Activated CD8-positive, alpha-beta T cell treated with anti-CD3 and anti-CD28 coated beads for 36 hours (primary cell): ENCODE data around the gene SLC26A4. TPM values are rescaled to one million over a fixed set of nuclear protein-coding genes. Genes with fewer than 3 reads are reported as not detected.
A peak's percentile ranks its signal among the peaks of the same experiment; 100 is the strongest.

Experiments used
- ATAC-seq: fragments of 200-7000 bp; cut with Tn5 transposase; one replicate; pipeline ENCODE4 v1.10.0; 2021; ENCODE audit warnings: mild to moderate bottlenecking, moderate library complexity
- CTCF ChIA-PET: fragments of 350-600 bp; sonication (Branson Sonifier 250); formaldehyde crosslinking; loops from one replicate; lab custom pipeline; 2021; ENCODE audit warnings: antibody characterized with exemption; lab: Charles Lee
- POLR2A ChIA-PET: fragments of 350-600 bp; sonication (Branson Sonifier 250); formaldehyde crosslinking; loops from one replicate; lab custom pipeline; 2021; ENCODE audit warnings: antibody characterized with exemption; lab: Charles Lee
- DNase-seq: peaks from one replicate; pipeline ENCODE4 v3.0.0-alpha.2; 2020
- H3K27ac Mint-ChIP-seq: one replicate; pipeline ENCODE4 v1.8.0; 2021; ENCODE audit warnings: mild to moderate bottlenecking, mixed read lengths
- H3K27me3 Mint-ChIP-seq: one replicate; pipeline ENCODE4 v1.8.0; 2021; ENCODE audit warnings: mixed read lengths
- H3K36me3 Mint-ChIP-seq: one replicate; pipeline ENCODE4 v1.8.0; 2021; ENCODE audit warnings: low read depth, mixed read lengths
- H3K4me1 Mint-ChIP-seq: one replicate; pipeline ENCODE4 v1.8.0; 2021; ENCODE audit warnings: low read depth, mixed read lengths
- H3K4me3 Mint-ChIP-seq: one replicate; pipeline ENCODE4 v1.8.0; 2021; ENCODE audit warnings: mild to moderate bottlenecking, moderate library complexity, mixed read lengths
- H3K9me3 Mint-ChIP-seq: one replicate; pipeline ENCODE4 v1.8.0; 2021; ENCODE audit warnings: mixed read lengths
- intact Hi-C: fragments of 100-400 bp; cut with micrococcal nuclease; formaldehyde crosslinking; loops from one replicate; pipeline ENCODE4 v1.10.0; 2022
- total RNA-seq, 2 experiments: library from RNA; stranded (reverse); gene quantifications; one replicate each; pipeline ENCODE4 v1.2.3, GENCODE V29; 2021
- TF ChIP-seq, protein P1 (sequence below): fragments of 200-600 bp; IDR thresholded peaks from one replicate; pipeline ENCODE4 v1.8.0; 2022; ENCODE audit warnings: antibody characterized with exemption, mild to moderate bottlenecking

SLC26A4 gene
- total RNA-seq, 2 experiments from 2014 or later: 1.0 to 2.0 TPM

DNA sequence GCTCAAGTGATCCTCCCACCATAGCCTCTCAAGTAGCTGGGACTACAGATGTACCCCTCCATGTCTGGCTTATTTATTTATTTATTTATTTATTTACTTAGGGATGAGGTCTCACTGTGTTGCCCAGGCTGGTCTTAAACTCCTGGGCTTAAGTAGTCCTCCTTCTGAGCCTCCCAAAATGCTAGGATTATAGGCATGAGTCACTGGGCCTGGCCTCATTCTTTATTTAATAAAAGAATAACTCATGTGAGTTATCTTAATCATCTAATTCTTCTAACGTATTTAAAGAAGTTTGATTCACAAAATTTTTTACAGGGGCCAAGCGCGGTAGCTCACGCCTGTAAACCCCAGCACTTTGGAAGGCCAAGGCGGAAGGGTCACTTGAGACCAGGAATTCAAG lies 8.0 kb upstream of the SLC26A4 start:
- TF ChIP-seq, protein P1, sequence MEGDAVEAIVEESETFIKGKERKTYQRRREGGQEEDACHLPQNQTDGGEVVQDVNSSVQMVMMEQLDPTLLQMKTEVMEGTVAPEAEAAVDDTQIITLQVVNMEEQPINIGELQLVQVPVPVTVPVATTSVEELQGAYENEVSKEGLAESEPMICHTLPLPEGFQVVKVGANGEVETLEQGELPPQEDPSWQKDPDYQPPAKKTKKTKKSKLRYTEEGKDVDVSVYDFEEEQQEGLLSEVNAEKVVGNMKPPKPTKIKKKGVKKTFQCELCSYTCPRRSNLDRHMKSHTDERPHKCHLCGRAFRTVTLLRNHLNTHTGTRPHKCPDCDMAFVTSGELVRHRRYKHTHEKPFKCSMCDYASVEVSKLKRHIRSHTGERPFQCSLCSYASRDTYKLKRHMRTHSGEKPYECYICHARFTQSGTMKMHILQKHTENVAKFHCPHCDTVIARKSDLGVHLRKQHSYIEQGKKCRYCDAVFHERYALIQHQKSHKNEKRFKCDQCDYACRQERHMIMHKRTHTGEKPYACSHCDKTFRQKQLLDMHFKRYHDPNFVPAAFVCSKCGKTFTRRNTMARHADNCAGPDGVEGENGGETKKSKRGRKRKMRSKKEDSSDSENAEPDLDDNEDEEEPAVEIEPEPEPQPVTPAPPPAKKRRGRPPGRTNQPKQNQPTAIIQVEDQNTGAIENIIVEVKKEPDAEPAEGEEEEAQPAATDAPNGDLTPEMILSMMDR: no peak
- intact Hi-C loops: no loop called here
- H3K4me1 Mint-ChIP-seq: peaks cover 12% of the 10 kb centered on the region
- DNase-seq (no peak), ATAC-seq (no peak)
- peaks cover 3% of the 10 kb centered on the region for H3K9me3 Mint-ChIP-seq
- H3K4me3 Mint-ChIP-seq: no peak overlapping the region
- peaks cover 30% of the 10 kb centered on the region for H3K27me3 Mint-ChIP-seq
- ChIA-PET CTCF (no interaction called here), POLR2A (no interaction called here)
- H3K36me3 Mint-ChIP-seq: peaks cover 2% of the 10 kb centered on the region
- H3K27ac Mint-ChIP-seq: no peak overlapping the region

DNA sequence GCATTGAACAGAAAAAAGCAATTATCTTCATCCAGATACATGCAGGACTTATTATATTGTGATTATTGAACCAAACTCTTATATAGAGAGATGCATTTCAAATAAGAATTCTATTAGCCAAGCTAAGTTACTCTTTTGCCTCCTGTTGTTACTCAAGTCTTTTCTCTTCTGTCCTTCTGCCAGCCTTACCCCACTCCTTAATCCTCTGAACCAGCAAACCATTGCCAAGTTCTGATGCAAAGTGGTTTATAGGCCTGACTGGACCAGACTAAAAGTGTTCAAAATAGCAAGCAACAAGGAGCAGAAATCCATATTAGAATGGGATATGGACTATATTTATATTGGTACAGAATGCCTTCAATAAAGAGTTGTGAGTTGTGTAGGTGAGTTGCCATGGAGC lies 2.2 kb upstream of the SLC26A4 start:
- intact Hi-C loops: loop anchor here (2.0 kb wide), 1 partner anchor 78 kb away; the partner anchor contains the start of gene BCAP29
- Mint-ChIP-seq H3K36me3 (no peaks in the 10 kb centered on the region), H3K9me3 (no peaks in the 10 kb centered on the region), H3K4me1 (peaks cover 42% of the 10 kb centered on the region), H3K27me3 (peaks cover 40% of the 10 kb centered on the region), H3K27ac (no peak overlapping the region), H3K4me3 (no peak overlapping the region)
- TF ChIP-seq, protein P1: no peak
- no peak for DNase-seq
- no peak for ATAC-seq
- POLR2A ChIA-PET: interaction anchor here (1.9 kb wide), 1 partner anchor 85 kb away, joined by 7 read pairs; no protein-coding TSS in a partner anchor
- CTCF ChIA-PET: no interaction called here

DNA sequence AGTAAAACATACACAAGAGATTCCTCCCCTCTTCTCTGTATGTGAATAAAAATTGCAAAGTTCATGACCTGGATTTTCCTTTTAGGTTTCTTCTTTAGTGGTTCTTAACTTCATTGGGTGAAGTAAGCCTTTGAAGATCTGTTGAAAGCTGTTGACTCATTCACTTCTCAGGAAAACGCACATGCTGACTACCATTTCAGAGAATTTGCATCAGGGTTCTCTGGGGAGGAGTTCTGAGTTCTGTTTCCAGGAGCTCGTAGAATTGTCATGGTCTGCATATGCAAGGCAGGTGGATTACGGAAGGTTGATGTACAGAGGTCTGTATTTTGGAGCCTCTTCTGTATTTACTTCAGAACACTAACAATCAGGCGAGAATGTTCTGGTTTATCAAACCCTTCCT lies 962 bp upstream of the SLC26A4 start:
- H3K4me3 Mint-ChIP-seq: peak overlapping the region; percentile 74
- CTCF ChIA-PET: interaction anchor here (0.6 to 1.0 kb wide), 2 partner anchors 14 to 83 kb away, joined by 3 to 4 read pairs; no protein-coding TSS in a partner anchor

DNA sequence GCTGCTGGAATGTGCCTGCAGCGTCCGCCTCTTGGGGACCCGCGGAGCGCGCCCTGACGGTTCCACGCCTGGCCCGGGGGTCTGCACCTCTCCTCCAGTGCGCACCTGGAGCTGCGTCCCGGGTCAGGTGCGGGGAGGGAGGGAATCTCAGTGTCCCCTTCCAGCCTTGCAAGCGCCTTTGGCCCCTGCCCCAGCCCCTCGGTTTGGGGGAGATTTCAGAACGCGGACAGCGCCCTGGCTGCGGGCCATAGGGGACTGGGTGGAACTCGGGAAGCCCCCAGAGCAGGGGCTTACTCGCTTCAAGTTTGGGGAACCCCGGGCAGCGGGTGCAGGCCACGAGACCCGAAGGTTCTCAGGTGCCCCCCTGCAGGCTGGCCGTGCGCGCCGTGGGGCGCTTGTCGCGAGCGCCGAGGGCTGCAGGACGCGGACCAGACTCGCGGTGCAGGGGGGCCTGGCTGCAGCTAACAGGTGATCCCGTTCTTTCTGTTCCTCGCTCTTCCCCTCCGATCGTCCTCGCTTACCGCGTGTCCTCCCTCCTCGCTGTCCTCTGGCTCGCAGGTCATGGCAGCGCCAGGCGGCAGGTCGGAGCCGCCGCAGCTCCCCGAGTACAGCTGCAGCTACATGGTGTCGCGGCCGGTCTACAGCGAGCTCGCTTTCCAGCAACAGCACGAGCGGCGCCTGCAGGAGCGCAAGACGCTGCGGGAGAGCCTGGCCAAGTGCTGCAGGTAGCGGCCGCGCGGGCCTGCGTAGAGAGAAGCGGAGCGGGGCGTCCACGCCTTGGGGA lies 645 bp downstream of the SLC26A4 start:
- Mint-ChIP-seq H3K36me3 (no peaks in the 10 kb centered on the region), H3K4me1 (peaks cover 30% of the 10 kb centered on the region), H3K27me3 (peaks cover 41% of the 10 kb centered on the region), H3K9me3 (no peaks in the 10 kb centered on the region), H3K4me3 (peak overlapping the region; percentile 74), H3K27ac (peak overlapping the region; percentile 52)
- ChIA-PET POLR2A (interaction anchor here (0.6 kb wide), 1 partner anchor 20 kb away, joined by 3 read pairs; no protein-coding TSS in a partner anchor), CTCF (interaction anchor here (0.9 to 1.5 kb wide), 8 partner anchors 19 to 436 kb away, joined by 3 to 4 read pairs (median 3); no protein-coding TSS in a partner anchor)
- DNase-seq (peak; percentile 65), ATAC-seq (peak; percentile 35)
- intact Hi-C loops: no loop called here
- TF ChIP-seq, protein P1: peak; percentile 17

More for the DNA sequence above, 962 bp upstream of the SLC26A4 start:
- TF ChIP-seq, protein P1: no peak
- intact Hi-C loops: loop anchor here (2.0 kb wide), 1 partner anchor 79 kb away; the partner anchor contains the start of gene BCAP29
- peak; percentile 69 for DNase-seq
- POLR2A ChIA-PET: interaction anchor here (0.6 to 1.9 kb wide), 2 partner anchors 21 to 83 kb away, joined by 3 to 7 read pairs; no protein-coding TSS in a partner anchor
- Mint-ChIP-seq H3K27me3 (peaks cover 44% of the 10 kb centered on the region), H3K36me3 (no peaks in the 10 kb centered on the region), H3K27ac (peak overlapping the region; percentile 85), H3K9me3 (no peaks in the 10 kb centered on the region), H3K4me1 (peaks cover 40% of the 10 kb centered on the region)
- peak; percentile 81 for ATAC-seq
